HepG2 (cell line): Measurements from ENCODE around the gene TDRD9. TPM values are rescaled to one million over a fixed set of nuclear protein-coding genes. Genes with fewer than 3 reads are reported as not detected.
A peak's percentile ranks its signal among the peaks of the same experiment; 100 is the strongest.

Source experiments
- EED ChIP-seq: sonication (generic); formaldehyde crosslinking; IDR thresholded peaks from 2 replicates; pipeline ENCODE4 v1.5.0; 2020; ENCODE audit warnings: mild to moderate bottlenecking, missing genetic modification reagents
- MAFK ChIP-seq, 2 experiments: IDR thresholded peaks in 1 of 2; conservative IDR thresholded peaks in 1 of 2; 2 replicates each; pipeline ENCODE4 v1.6.1; 2011; ENCODE audit warnings: improper control_type of control experiment in 2 of 2, low read length in 2 of 2
- RBM39 ChIP-seq: fragments of 200-400 bp; formaldehyde crosslinking; IDR thresholded peaks from one replicate; pipeline ENCODE4 v1.6.1; 2018; ENCODE audit warnings: antibody characterized with exemption, mild to moderate bottlenecking, low read depth, low read length; ENCODE audit not compliant: poor library complexity, severe bottlenecking
- TCF7L2 ChIP-seq: IDR thresholded peaks from 2 replicates; pipeline ENCODE4 v1.6.1; 2011; ENCODE audit warnings: mild to moderate bottlenecking, low read depth, low read length, moderate library complexity
- ZNF335 ChIP-seq: sonication (generic); formaldehyde crosslinking; IDR thresholded peaks from 2 replicates; pipeline ENCODE4 v1.4.0; 2020; ENCODE audit warnings: missing genetic modification reagents
- ZNF530 ChIP-seq: sonication (generic); formaldehyde crosslinking; IDR thresholded peaks from 2 replicates; pipeline ENCODE4 v1.5.0; 2020; ENCODE audit warnings: low read depth, mild to moderate bottlenecking, missing genetic modification reagents
- ZNF670 ChIP-seq: sonication (generic); formaldehyde crosslinking; IDR thresholded peaks from 2 replicates; pipeline ENCODE4 v1.8.0; 2022; ENCODE audit warnings: mild to moderate bottlenecking, missing genetic modification reagents, borderline replicate concordance
- ZNF850 ChIP-seq: sonication (generic); formaldehyde crosslinking; conservative IDR thresholded peaks from 2 replicates; pipeline ENCODE4 v1.9.0; 2021; ENCODE audit warnings: mild to moderate bottlenecking, missing genetic modification reagents
- polyA plus RNA-seq, 8 experiments: library from polyadenylated mRNA; depleted of rRNA in 3 of 8; stranded (reverse) in 7 of 8; unstranded in 1 of 8; fragments of >200 nt; fragmentation: Illumina TruSeq in 4 of 8; extraction: Trizol in 4 of 8; gene quantifications; 2 replicates each; pipeline versions ENCODE4 v1.2.1 to v1.2.3, GENCODE V29; 2011 to 2016; ENCODE audit warnings: low read depth in 4 of 8, missing spikeins in 1 of 8, mixed read lengths in 1 of 8; ENCODE audit not compliant: insufficient read depth in 1 of 8
- total RNA-seq, 5 experiments: library from RNA; depleted of rRNA; stranded (reverse); fragments of >200 nt; fragmentation: Illumina TruSeq; extraction: Trizol; gene quantifications; 2 replicates each; pipeline ENCODE4 v1.2.3, GENCODE V29; 2016; ENCODE audit warnings: low read depth in 1 of 5
- TF ChIP-seq, protein P1 (sequence below): sonication (generic); formaldehyde crosslinking; IDR thresholded peaks from 2 replicates; pipeline ENCODE4 v1.4.0; 2020; ENCODE audit warnings: missing genetic modification reagents
- TF ChIP-seq, protein P2 (sequence below): sonication (generic); IDR thresholded peaks from 2 replicates; pipeline ENCODE4 v1.6.1; 2016; ENCODE audit warnings: low read depth, borderline replicate concordance
- TF ChIP-seq, protein P3 (sequence below): sonication (generic); formaldehyde crosslinking; IDR thresholded peaks from 2 replicates; pipeline ENCODE4 v1.5.0; 2020; ENCODE audit warnings: mild to moderate bottlenecking, missing genetic modification reagents, borderline replicate concordance

The TDRD9 gene
- total and polyA plus RNA-seq, 2 of the 13 experiments (the other 11 are each of a cell fraction or from before 2014, with no cell fraction given) = not detected

DNA sequence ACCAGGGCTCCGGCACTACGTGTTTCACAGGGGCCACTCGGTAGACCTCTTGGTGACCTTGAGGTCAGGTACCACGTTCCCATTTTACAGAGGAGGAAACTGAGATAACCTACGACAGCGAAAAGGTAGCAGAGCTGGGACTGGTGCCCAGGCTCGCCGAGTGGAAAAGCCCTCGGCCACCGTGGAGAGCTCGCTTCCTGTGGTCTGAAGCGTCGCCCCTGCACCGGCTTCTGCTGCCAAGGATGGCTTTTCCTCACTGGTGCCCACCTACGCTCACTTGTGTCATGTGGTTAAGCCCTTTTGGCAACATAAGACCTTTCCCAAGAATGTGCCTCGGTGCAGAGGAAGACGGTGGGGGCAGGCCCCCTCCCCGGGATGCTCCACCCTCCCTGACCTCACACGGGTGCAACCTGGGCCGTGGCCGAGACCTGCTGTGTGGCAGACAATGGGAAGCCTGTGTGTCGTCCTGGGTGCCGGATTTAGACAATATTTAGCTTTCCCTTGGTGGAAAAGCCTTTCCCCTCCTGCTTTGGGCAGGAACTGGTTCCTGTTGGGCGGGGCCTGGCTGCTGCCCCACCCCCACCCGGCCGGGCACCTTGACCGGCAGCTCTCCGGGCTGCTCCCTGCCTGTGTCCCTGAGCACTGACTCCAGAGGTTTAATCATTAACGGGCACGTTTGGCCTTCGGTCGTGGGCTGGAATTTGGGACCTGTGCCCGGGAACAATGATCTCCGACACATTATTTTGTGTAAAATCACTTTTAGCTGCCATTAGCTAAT lies 48.5 kb upstream of the TDRD9 start (continued):
- TF ChIP-seq, protein P1, sequence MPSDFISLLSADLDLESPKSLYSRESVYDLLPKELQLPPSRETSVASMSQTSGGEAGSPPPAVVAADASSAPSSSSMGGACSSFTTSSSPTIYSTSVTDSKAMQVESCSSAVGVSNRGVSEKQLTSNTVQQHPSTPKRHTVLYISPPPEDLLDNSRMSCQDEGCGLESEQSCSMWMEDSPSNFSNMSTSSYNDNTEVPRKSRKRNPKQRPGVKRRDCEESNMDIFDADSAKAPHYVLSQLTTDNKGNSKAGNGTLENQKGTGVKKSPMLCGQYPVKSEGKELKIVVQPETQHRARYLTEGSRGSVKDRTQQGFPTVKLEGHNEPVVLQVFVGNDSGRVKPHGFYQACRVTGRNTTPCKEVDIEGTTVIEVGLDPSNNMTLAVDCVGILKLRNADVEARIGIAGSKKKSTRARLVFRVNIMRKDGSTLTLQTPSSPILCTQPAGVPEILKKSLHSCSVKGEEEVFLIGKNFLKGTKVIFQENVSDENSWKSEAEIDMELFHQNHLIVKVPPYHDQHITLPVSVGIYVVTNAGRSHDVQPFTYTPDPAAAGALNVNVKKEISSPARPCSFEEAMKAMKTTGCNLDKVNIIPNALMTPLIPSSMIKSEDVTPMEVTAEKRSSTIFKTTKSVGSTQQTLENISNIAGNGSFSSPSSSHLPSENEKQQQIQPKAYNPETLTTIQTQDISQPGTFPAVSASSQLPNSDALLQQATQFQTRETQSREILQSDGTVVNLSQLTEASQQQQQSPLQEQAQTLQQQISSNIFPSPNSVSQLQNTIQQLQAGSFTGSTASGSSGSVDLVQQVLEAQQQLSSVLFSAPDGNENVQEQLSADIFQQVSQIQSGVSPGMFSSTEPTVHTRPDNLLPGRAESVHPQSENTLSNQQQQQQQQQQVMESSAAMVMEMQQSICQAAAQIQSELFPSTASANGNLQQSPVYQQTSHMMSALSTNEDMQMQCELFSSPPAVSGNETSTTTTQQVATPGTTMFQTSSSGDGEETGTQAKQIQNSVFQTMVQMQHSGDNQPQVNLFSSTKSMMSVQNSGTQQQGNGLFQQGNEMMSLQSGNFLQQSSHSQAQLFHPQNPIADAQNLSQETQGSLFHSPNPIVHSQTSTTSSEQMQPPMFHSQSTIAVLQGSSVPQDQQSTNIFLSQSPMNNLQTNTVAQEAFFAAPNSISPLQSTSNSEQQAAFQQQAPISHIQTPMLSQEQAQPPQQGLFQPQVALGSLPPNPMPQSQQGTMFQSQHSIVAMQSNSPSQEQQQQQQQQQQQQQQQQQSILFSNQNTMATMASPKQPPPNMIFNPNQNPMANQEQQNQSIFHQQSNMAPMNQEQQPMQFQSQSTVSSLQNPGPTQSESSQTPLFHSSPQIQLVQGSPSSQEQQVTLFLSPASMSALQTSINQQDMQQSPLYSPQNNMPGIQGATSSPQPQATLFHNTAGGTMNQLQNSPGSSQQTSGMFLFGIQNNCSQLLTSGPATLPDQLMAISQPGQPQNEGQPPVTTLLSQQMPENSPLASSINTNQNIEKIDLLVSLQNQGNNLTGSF = no peak
- TF ChIP-seq EED (CRISPR knock-in tag) (0 out of 2 replicates have a peak, but pooled peaks have one; percentile 9), ZNF335 (CRISPR knock-in tag) (0 out of 2 replicates have a peak, but pooled peaks have one; percentile 45), RBM39 (no peak), ZNF530 (CRISPR knock-in tag) (no peak), ZNF670 (no peak), TCF7L2 (no peak), ZNF850 (CRISPR knock-in tag) (no peak), MAFK (conservative IDR thresholded peaks at IDR 0.05 in 1 of 2, IDR thresholded peaks at IDR 0.05 in 1 of 2; ENCODE audit: low read length in 2 of 2) (no peak)
- TF ChIP-seq, protein P2, sequence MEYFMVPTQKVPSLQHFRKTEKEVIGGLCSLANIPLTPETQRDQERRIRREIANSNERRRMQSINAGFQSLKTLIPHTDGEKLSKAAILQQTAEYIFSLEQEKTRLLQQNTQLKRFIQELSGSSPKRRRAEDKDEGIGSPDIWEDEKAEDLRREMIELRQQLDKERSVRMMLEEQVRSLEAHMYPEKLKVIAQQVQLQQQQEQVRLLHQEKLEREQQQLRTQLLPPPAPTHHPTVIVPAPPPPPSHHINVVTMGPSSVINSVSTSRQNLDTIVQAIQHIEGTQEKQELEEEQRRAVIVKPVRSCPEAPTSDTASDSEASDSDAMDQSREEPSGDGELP = peak; percentile 58; the same call in 1 of the 2 replicates
- TF ChIP-seq, protein P3, sequence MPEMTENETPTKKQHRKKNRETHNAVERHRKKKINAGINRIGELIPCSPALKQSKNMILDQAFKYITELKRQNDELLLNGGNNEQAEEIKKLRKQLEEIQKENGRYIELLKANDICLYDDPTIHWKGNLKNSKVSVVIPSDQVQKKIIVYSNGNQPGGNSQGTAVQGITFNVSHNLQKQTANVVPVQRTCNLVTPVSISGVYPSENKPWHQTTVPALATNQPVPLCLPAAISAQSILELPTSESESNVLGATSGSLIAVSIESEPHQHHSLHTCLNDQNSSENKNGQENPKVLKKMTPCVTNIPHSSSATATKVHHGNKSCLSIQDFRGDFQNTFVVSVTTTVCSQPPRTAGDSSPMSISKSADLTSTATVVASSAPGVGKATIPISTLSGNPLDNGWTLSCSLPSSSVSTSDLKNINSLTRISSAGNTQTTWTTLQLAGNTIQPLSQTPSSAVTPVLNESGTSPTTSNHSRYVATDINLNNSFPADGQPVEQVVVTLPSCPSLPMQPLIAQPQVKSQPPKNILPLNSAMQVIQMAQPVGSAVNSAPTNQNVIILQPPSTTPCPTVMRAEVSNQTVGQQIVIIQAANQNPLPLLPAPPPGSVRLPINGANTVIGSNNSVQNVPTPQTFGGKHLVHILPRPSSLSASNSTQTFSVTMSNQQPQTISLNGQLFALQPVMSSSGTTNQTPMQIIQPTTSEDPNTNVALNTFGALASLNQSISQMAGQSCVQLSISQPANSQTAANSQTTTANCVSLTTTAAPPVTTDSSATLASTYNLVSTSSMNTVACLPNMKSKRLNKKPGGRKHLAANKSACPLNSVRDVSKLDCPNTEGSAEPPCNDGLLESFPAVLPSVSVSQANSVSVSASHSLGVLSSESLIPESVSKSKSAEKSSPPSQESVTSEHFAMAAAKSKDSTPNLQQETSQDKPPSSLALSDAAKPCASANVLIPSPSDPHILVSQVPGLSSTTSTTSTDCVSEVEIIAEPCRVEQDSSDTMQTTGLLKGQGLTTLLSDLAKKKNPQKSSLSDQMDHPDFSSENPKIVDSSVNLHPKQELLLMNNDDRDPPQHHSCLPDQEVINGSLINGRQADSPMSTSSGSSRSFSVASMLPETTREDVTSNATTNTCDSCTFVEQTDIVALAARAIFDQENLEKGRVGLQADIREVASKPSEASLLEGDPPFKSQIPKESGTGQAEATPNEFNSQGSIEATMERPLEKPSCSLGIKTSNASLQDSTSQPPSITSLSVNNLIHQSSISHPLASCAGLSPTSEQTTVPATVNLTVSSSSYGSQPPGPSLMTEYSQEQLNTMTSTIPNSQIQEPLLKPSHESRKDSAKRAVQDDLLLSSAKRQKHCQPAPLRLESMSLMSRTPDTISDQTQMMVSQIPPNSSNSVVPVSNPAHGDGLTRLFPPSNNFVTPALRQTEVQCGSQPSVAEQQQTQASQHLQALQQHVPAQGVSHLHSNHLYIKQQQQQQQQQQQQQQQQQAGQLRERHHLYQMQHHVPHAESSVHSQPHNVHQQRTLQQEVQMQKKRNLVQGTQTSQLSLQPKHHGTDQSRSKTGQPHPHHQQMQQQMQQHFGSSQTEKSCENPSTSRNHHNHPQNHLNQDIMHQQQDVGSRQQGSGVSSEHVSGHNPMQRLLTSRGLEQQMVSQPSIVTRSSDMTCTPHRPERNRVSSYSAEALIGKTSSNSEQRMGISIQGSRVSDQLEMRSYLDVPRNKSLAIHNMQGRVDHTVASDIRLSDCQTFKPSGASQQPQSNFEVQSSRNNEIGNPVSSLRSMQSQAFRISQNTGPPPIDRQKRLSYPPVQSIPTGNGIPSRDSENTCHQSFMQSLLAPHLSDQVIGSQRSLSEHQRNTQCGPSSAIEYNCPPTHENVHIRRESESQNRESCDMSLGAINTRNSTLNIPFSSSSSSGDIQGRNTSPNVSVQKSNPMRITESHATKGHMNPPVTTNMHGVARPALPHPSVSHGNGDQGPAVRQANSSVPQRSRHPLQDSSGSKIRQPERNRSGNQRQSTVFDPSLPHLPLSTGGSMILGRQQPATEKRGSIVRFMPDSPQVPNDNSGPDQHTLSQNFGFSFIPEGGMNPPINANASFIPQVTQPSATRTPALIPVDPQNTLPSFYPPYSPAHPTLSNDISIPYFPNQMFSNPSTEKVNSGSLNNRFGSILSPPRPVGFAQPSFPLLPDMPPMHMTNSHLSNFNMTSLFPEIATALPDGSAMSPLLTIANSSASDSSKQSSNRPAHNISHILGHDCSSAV (CRISPR knock-in tag) = no peak
